ENCODE data around the gene LRCH3.

DNA sequence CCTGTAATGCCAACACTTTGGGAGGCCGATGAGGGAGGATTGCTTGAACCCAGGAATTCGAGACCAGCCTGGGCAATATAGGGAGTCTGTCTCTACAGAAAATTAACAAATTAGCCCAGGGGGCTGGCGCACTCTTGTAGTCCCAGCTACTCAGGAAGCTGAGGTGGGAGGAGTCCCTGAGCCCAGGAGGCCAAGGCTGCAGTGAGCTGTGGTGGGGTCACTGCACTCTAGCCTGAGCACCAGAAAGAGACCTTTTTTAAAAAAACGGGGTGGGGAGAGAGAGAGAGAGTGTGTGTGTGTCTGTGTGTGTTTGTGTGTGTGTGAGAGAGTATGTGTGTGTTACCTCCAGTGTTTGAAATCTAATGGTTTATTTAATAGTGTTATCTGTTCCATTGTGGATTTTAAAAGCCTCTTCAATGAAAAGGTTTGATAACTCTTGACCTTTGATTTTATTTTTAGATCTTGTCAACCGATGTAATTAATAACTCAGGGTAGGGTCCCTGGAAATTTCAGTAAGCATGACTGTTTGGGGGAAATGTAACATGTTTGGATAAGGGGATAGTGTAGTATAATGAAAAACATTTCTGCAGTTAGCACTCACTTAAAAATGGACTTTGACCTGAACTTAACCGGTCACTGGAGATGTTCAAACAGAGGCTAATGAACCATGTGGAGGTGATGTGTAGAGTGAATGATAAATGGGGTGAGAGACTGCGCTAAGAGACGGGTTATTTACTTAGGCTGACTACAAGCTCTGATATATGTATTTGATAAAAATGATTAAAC is 29.7 kb downstream of the LRCH3 start:
- TF ChIP-seq POLR2A (IDR thresholded peaks at IDR 0.05), result no peak
- TF ChIP-seq, protein P1, sequence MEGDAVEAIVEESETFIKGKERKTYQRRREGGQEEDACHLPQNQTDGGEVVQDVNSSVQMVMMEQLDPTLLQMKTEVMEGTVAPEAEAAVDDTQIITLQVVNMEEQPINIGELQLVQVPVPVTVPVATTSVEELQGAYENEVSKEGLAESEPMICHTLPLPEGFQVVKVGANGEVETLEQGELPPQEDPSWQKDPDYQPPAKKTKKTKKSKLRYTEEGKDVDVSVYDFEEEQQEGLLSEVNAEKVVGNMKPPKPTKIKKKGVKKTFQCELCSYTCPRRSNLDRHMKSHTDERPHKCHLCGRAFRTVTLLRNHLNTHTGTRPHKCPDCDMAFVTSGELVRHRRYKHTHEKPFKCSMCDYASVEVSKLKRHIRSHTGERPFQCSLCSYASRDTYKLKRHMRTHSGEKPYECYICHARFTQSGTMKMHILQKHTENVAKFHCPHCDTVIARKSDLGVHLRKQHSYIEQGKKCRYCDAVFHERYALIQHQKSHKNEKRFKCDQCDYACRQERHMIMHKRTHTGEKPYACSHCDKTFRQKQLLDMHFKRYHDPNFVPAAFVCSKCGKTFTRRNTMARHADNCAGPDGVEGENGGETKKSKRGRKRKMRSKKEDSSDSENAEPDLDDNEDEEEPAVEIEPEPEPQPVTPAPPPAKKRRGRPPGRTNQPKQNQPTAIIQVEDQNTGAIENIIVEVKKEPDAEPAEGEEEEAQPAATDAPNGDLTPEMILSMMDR (IDR thresholded peaks at IDR 0.05), result no peak
